CD4-positive, alpha-beta T cell (primary cell): ENCODE measurements around the gene ST14. TPM values are rescaled to one million over a fixed set of nuclear protein-coding genes. Genes with fewer than 3 reads are reported as not detected.

Experiments used
- total RNA-seq, 174 experiments: library from RNA in 2 of 174; stranded (reverse) in 2 of 174; gene quantifications; one replicate each; pipeline ENCODE4 v1.2.3 and lab custom pipeline; 2021 to 2026

Gene ST14
- total RNA-seq, 2 experiments from 2014 or later, result 0.25 to 0.31 TPM

Other genes with a start within 250 kb of the ST14 start
- gene PRDM10, start 156.9 kb upstream of the ST14 start, total RNA-seq, result 1 to 10 TPM; 8.2 to 9.6 TPM
- 10 to 100 TPM; 28.8 to 29.5 TPM for gene APLP2, start 89.9 kb upstream of the ST14 start, total RNA-seq
- gene ZBTB44, start 155.1 kb downstream of the ST14 start, total RNA-seq, result 10 to 100 TPM; 33.9 to 41.6 TPM